Psoas muscle (tissue), 8 donors: ENCODE results near the gene TSPAN15. TPM values are rescaled to one million over a fixed set of nuclear protein-coding genes. Genes with fewer than 3 reads are reported as not detected.

Source experiments
- ATAC-seq, 4 donors: fragments of 200-7000 bp; cut with Tn5 transposase; one replicate each; pipeline ENCODE4 v1.9.1; 2020; ENCODE audit warnings: moderate library complexity in 3 of 4, mild to moderate bottlenecking in 2 of 4
- DNase-seq, 2 donors: peaks; one replicate each; pipeline ENCODE4 v3.0.0-alpha.2; 2020
- H3K27ac ChIP-seq: fragments of 200-600 bp; one replicate; pipeline ENCODE4 v1.8.0; 2022
- H3K27me3 ChIP-seq, 3 donors: fragments of 200-600 bp in 1 of 3; one replicate each; pipeline versions ENCODE4 v1.6.1 to v1.8.0; 2013 to 2022; ENCODE audit warnings: low read length in 2 of 3, mild to moderate bottlenecking in 2 of 3, moderate library complexity in 1 of 3; ENCODE audit not compliant: insufficient read depth in 3 of 3
- H3K36me3 ChIP-seq, 2 donors: fragments of 200-600 bp in 1 of 2; one replicate each; pipeline versions ENCODE4 v1.6.1 to v1.8.0; 2013 to 2022; ENCODE audit warnings: low read depth in 1 of 2, mild to moderate bottlenecking in 1 of 2, moderate library complexity in 1 of 2; ENCODE audit not compliant: insufficient read depth in 1 of 2
- H3K4me1 ChIP-seq: fragments of 200-600 bp; one replicate; pipeline ENCODE4 v1.8.0; 2022
- H3K4me3 ChIP-seq: fragments of 200-600 bp; one replicate; pipeline ENCODE4 v1.8.0; 2022; ENCODE audit warnings: mild to moderate bottlenecking
- H3K9me3 ChIP-seq: fragments of 200-600 bp; one replicate; pipeline ENCODE4 v1.8.0; 2022
- WGBS, 3 donors: extraction: QIAGEN DNeasy Blood & Tissue Kit; methylation state at CpG; one replicate each; pipeline versions ENCODE4 v1.1.6 to v1.1.7; 2013; 5-methylcytosine and 5-hydroxymethylcytosine counted together
- intact Hi-C, 2 donors: fragments of 100-400 bp; cut with DNase I; formaldehyde crosslinking; loops; one replicate each; pipeline versions ENCODE4 v1.11.0 to v1.14.2; 2022
- polyA plus RNA-seq, 3 donors: library from polyadenylated mRNA; stranded (reverse); fragments of 200-250 nt; gene quantifications; one replicate each; pipeline ENCODE4 v1.2.3, GENCODE V29; 2013
- total RNA-seq, 4 donors: library from RNA; stranded (reverse); fragmentation: NEBNext Ultra II Directional in 2 of 4; extraction: Animal tissue kit (Norgen Biotek cat#: 25700) in 2 of 4; gene quantifications; one replicate each; pipeline versions ENCODE4 v1.2.1 to v1.2.4, GENCODE V29; 2021 to 2023
- TF ChIP-seq, protein P1 (sequence below): fragments of 200-600 bp; IDR thresholded peaks from one replicate; pipeline ENCODE4 v1.8.0; 2022; ENCODE audit warnings: antibody characterized with exemption
- donor health status: healthy with polysubstance abuse.
- donor health status: DM: no; HTN: no; CAD: no; lungs with moderate emphysema.
- donor health status: Bipolar disorder and iron deficiency.
- donor health status: healthy.
- donor health status: DM: yes; HTN: yes; CAD: no.
- donor health status: DM: no; HTN: no; CAD: no.
- donor health status: DM: no; HTN: no; CAD: no.
- donor health status: DM: yes; HTN: yes; CAD: no.

The TSPAN15 gene
- total and polyA plus RNA-seq, 7 donors: 6.3 to 35.0 (median 10.7) TPM

DNA sequence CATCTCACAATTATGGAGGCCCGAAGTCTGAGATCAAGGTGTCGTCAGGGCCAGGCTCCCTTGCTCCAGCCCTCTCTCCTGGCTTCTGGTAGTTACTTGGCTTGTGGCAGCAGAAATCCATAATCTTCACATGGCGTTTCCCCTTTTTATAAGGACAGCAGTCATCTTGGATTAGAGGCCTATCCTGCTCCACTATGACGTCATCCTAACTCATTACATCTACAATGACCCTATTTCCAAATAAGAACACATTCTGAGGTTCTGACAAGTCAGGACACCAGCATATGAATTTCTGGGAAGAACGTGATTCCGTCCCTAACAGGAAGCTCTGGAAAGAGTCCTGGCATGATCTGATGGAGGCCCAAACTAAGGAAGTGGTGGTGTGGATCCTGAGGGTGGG lies 86.2 kb downstream of the TSPAN15 start:
- no peak overlapping the region for H3K4me3 ChIP-seq
- intact Hi-C loops: no loop called here
- DNase-seq: no peak
- H3K36me3 ChIP-seq: no peaks in the 10 kb centered on the region
- TF ChIP-seq, protein P1, sequence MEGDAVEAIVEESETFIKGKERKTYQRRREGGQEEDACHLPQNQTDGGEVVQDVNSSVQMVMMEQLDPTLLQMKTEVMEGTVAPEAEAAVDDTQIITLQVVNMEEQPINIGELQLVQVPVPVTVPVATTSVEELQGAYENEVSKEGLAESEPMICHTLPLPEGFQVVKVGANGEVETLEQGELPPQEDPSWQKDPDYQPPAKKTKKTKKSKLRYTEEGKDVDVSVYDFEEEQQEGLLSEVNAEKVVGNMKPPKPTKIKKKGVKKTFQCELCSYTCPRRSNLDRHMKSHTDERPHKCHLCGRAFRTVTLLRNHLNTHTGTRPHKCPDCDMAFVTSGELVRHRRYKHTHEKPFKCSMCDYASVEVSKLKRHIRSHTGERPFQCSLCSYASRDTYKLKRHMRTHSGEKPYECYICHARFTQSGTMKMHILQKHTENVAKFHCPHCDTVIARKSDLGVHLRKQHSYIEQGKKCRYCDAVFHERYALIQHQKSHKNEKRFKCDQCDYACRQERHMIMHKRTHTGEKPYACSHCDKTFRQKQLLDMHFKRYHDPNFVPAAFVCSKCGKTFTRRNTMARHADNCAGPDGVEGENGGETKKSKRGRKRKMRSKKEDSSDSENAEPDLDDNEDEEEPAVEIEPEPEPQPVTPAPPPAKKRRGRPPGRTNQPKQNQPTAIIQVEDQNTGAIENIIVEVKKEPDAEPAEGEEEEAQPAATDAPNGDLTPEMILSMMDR: no peak
- peaks cover 9% of the 10 kb centered on the region for H3K9me3 ChIP-seq
- H3K4me1 ChIP-seq: no peaks in the 10 kb centered on the region
- no peak for ATAC-seq
- peaks cover 0 to 2% (median 0%) of the 10 kb centered on the region in 3 donors for H3K27me3 ChIP-seq
- 89 to 91% (median 91%) methylated on average over 6 of the region's 6 CpGs for WGBS, 3 donors
- H3K27ac ChIP-seq: no peak overlapping the region

DNA sequence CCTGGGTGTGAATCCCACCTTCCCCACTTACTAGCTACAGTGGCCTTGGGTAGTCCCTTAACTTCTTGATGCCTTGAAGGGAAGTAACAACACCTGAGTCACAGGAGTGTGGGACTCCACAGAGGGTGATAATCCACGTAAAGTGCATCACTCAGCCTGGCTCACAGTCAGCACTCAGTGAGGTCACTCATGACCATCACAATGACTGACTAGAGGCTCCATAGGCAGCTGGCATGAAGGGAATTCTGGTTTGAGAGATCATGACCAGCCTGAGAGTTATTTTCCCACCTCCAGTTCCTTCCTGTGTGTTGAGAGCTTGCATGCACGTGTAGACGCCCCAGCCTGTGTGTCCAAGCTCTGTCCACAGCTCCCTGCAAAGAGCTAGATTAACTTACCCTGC lies 87.2 kb downstream of the TSPAN15 start:
- H3K36me3 ChIP-seq: no peaks in the 10 kb centered on the region
- no peak overlapping the region for H3K4me3 ChIP-seq
- 75 to 82% (median 81%) methylated on average over 3 of the region's 3 CpGs for WGBS, 3 donors
- peaks cover 0 to 2% (median 0%) of the 10 kb centered on the region in 3 donors for H3K27me3 ChIP-seq
- DNase-seq: no peak
- peaks cover 9% of the 10 kb centered on the region for H3K9me3 ChIP-seq
- H3K27ac ChIP-seq: no peak overlapping the region
- intact Hi-C loops: no loop called here
- no peaks in the 10 kb centered on the region for H3K4me1 ChIP-seq
- ATAC-seq: no peak
- TF ChIP-seq, protein P1: no peak

DNA sequence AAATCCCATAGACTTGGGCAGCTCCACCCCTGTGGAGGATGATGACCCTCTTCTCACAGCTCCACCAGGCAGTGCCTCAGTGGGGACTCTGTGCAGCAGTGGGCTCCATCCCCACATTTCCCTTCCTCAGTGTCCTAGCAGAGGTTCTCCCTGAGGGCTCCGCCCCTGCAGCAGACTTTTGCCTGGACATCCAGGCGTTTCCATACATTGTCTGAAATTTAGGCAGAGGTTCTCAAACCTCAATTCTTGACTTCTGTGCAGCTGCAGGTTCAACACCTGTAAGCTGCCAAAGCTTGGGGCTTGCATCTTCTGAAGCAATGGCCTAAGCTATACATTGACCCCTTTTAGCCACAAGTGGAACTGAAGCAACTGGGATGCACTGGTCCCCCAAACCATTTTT lies 90.2 kb downstream of the TSPAN15 start:
- Histone ChIP-seq H3K36me3 (no peaks in the 10 kb centered on the region), H3K27me3 (peaks cover 0 to 2% (median 0%) of the 10 kb centered on the region in 3 donors), H3K27ac (no peak overlapping the region), H3K9me3 (peaks cover 6% of the 10 kb centered on the region), H3K4me1 (no peaks in the 10 kb centered on the region), H3K4me3 (no peak overlapping the region)
- TF ChIP-seq, protein P1: no peak
- 78 to 91% (median 90%) methylated on average over 2 of the region's 2 CpGs for WGBS, 3 donors
- DNase-seq: no peak
- intact Hi-C loops: no loop called here
- no peak for ATAC-seq

DNA sequence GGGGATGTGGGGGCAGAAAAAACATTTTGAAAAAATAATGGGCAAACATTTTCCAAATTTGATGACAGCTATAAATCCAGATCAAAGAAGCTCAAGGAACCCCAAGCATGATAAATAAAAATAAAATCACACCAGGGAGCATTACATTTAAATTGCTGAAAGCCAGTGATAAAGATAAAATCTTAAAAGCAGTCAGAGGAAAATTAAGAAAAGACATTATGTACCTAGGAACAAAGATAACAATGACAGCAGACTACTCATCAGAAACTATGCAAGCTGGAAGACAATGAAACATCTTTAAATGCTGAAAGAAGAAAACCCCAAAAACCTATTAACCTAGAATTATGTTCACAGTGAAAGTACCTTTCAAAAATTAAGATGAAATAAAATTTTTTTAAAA lies 98.7 kb downstream of the TSPAN15 start:
- H3K4me3 ChIP-seq: no peak overlapping the region
- no peaks in the 10 kb centered on the region for H3K4me1 ChIP-seq
- ATAC-seq (no peak), DNase-seq (no peak)
- TF ChIP-seq, protein P1: no peak
- H3K36me3 ChIP-seq: no peaks in the 10 kb centered on the region
- H3K27ac ChIP-seq: no peak overlapping the region
- intact Hi-C loops: no loop called here
- H3K27me3 ChIP-seq: peaks cover 0 to 21% (median 5%) of the 10 kb centered on the region in 3 donors
- peaks cover 23% of the 10 kb centered on the region for H3K9me3 ChIP-seq

DNA sequence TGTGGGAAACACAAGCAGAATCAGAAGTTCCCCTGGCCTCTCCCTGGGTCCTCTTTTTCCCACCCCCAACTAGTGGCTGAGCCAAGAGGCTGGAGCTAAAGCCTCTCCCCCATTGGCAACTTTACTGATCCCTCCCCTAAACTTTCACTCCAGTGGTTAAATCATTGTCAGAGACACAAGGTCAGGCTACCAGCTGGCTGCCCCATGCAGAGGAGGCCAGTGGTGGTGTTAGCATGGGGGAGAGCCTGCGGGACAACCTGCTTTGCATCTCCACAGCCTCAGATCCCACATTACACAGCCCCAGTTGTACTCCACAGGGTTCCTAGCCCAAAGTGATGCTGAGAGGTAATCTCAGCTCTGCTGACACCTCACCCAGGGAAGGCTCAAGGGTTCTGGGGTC lies 101.0 kb downstream of the TSPAN15 start:
- H3K36me3 ChIP-seq: no peaks in the 10 kb centered on the region
- peaks cover 0 to 21% (median 5%) of the 10 kb centered on the region in 3 donors for H3K27me3 ChIP-seq
- 13 to 19% (median 15%) methylated on average over 1 of the region's 1 CpG for WGBS, 3 donors
- H3K4me3 ChIP-seq: no peak overlapping the region
- peaks cover 23% of the 10 kb centered on the region for H3K9me3 ChIP-seq
- TF ChIP-seq, protein P1: no peak
- H3K4me1 ChIP-seq: no peaks in the 10 kb centered on the region
- intact Hi-C loops: no loop called here
- ATAC-seq (no peak), DNase-seq (no peak)
- H3K27ac ChIP-seq: no peak overlapping the region
